Measurements from ENCODE around the gene ZDHHC5.

Gene ZDHHC5

DNA sequence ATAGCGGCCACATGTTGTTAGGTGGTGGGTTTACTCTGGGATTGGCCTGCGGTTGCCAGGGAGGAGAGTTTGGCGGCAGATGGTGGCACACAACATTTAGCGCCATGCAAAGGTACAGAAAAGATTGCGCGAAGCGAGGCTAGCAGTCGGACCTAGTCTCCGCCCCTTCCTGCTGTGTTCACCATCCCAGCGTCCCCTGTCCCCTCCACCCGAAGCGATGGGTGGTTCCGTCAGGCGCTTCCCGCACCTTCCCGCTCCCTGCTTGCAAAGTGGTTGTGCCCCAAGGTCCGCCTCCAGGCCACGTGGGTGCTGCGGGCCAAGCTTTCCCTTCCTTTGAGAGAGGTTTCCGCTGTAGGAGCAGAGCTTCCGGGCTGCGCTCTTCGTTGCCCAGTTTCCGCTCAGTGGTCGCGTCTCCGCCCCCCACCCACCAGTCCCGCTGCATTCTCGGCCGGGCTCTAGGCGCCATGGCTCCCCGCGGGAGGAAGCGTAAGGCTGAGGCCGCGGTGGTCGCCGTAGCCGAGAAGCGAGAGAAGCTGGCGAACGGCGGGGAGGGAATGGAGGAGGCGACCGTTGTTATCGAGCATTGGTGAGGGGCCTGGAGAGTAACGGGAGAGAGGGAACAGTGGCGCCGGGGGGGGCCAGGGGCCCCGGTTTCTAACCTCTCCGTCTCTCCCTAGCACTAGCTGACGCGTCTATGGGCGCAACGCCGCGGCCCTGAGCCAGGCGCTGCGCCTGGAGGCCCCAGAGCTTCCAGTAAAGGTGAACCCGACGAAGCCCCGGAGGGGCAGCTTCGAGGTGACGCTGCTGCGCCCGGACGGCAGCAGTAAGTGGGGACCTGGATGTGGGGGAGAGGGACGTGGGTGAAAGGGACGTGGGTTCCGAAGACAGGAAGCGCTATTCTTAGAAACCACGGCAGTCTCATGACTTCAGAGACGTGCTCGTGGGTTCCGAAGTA is 73.5 kb downstream of the ZDHHC5 start, which contains the start of gene SELENOH:
Gene SELENOH, plus strand, starts transcription at position 360 of the 955 bp plus-strand sequence. Its CDS starts 105 bp downstream, at position 465.
- peak; percentile 93 for DNase-seq

DNA sequence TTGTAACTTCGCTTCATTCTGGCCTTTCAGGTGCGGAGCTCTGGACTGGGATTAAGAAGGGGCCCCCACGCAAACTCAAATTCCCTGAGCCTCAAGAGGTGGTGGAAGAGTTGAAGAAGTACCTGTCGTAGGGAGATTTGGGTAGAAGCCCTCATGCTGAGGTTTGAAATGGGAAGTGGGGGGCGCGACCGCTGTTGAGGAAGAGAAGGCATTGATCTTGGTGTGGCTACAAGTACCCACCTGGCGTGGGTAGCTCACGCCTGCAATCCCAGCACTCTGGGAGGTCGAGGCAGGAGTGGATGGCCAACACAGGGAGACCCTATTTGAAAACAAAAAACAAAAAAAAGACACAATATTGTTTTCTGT is 74.2 kb downstream of the ZDHHC5 start:
- no peak for DNase-seq

DNA sequence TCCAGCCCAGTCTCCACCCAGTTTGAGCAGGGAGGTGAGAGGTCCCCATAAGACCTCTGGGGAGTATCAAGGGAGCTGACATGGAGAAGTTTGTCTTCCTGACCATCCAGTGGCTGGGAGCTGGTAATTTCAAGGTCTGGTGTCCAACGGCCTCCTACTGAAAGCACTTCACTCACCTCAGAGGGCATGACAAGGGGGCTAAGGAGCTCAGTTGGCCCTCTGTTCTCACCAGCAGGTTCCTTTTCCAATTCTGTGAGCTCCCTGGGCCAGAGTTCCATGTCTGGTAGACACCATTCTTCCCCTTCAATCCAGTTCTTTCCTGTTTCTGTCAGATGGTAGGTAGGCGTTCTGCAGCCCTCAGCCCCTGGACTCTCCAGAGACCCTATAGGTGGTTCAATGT is 76.4 kb downstream of the ZDHHC5 start:
- DNase-seq, result no peak

DNA sequence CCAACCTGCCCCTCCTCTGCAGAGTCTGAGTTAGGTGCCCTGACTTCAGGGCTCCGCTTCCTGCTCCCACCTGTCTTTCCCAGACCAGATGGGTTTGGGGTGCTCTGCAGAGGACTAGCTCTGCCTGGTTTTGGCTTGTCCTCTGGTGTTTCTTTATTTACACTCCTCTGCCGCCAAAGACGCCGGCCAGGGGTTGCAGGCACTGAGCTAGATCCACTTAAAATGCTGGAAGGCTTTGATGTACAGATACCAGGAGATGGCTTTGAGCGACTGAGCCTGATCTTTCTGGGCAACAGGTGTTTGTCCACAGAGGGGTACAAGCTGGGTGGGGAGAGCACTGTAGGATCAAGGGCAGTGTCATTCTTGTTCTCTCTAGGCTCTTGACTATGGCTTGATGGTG is 77.3 kb downstream of the ZDHHC5 start:
- DNase-seq, result no peak

DNA sequence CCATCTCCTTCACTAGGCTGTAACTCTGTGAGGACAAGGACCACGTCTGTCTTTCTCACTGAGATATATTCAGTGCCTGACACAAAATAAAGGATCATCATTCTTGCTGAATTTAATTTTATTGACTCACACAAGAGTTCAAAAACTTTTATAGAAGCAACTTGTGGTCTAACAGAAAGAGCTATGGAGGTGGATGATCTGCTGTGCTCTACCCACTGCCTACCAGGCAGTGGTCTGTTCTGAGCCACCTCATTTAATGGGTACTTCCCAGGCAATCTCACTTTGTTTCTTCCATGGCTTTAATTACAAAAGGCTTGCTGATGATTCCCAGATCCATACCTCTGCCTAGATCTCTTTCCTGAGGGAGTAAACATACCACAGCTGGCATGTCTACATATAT is 79.0 kb downstream of the ZDHHC5 start:
- no peak for DNase-seq

All from CD4-positive, alpha-beta T cell treated with Interleukin-21 for 1 hour (primary cell).